ENCODE data around the gene SPAG9. TPM values are rescaled to one million over a fixed set of nuclear protein-coding genes. Genes with fewer than 3 reads are reported as not detected.
A peak's percentile ranks its signal among the peaks of the same experiment; 100 is the strongest.

SPAG9 gene
- total RNA-seq, 4 donors from 2014 or later, result 85.2 to 110 (median 94.3) TPM

- peak; percentile 82 for ATAC-seq
Measured at GRCh38 chr17:51121620-51122472, 1.2 kb upstream of the SPAG9 start.

DNA sequence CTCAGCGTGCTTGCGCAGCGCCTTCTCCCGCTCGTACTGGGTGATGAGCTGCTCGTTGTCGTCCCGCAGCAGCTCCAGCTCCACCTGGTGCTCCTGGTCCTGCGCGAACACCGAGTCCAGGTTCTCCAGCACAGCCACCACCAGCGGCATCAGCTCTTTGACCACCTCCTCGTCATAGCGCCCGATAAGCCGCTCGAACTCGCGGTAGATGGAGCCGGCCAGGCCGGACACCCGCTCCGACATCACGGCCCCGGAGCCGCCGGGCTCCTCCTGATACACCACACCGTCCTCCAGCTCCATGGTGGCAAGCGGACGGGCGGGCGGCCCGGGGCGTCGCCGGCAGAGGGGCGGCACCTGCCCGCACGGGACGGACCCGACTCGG is 320 bp downstream of the SPAG9 start:
- peak overlapping the region; percentile 76 to 94 for H3K4me3 ChIP-seq
- TF ChIP-seq CTCF (IDR thresholded peaks at IDR 0.05), result peak in 1 of 4 experiments; percentile 10
- peak; percentile 5 to 44 for TF ChIP-seq POLR2A (IDR thresholded peaks at IDR 0.05)
- TF ChIP-seq EP300 (IDR thresholded peaks at IDR 0.05), result no peak
- TF ChIP-seq POLR2AphosphoS5 (IDR thresholded peaks at IDR 0.05), result no peak
- H3K36me3 ChIP-seq, result no peaks in the 10 kb centered on the region
- H3K9me3 ChIP-seq, result no peaks in the 10 kb centered on the region
- ATAC-seq, result peak; percentile 18
- peaks cover 0 to 53% (median 25%) of the 10 kb centered on the region in 3 donors for H3K4me1 ChIP-seq
- no peaks in the 10 kb centered on the region for H3K27me3 ChIP-seq
- 0% methylated on average over 13 of the region's 42 CpGs; no CpG with 5 or more reads in 1 of the 2 donors for WGBS, 2 donors (ENCODE audit: low coverage in 1 of 2)
- peak overlapping the region; percentile 99 to 100 (median 100) for H3K27ac ChIP-seq

More at GRCh38 chr17:51121620-51122472, 1.2 kb upstream of the SPAG9 start:
- H3K4me3 ChIP-seq, result peak overlapping the region; percentile 76 to 91
- peak overlapping the region; percentile 99 to 100 (median 100) for H3K27ac ChIP-seq
- H3K4me1 ChIP-seq, result peaks cover 0 to 38% (median 23%) of the 10 kb centered on the region in 3 donors
- H3K9me3 ChIP-seq, result no peaks in the 10 kb centered on the region
- H3K36me3 ChIP-seq, result no peaks in the 10 kb centered on the region
- no peaks in the 10 kb centered on the region for H3K27me3 ChIP-seq
- WGBS, 2 donors (ENCODE audit: low coverage in 1 of 2), result 11 to 25% methylated on average over 18 of the region's 23 CpGs
- peak; percentile 85 to 95 for TF ChIP-seq POLR2A (IDR thresholded peaks at IDR 0.05)
- TF ChIP-seq POLR2AphosphoS5 (IDR thresholded peaks at IDR 0.05), result peak; percentile 95
- TF ChIP-seq CTCF (IDR thresholded peaks at IDR 0.05), result no peak

- no peaks in the 10 kb centered on the region for H3K36me3 ChIP-seq
- no peaks in the 10 kb centered on the region for H3K27me3 ChIP-seq
- peak overlapping the region; percentile 99 to 100 (median 100) for H3K27ac ChIP-seq
- 4% methylated on average over 18 to 22 of the region's 49 CpGs for WGBS, 2 donors (ENCODE audit: low coverage in 1 of 2)
- H3K4me1 ChIP-seq, result peaks cover 0 to 60% (median 25%) of the 10 kb centered on the region in 3 donors
- H3K9me3 ChIP-seq, result no peaks in the 10 kb centered on the region
- peak overlapping the region; percentile 76 to 94 for H3K4me3 ChIP-seq
- no peak for TF ChIP-seq EP300 (IDR thresholded peaks at IDR 0.05)
- TF ChIP-seq CTCF (IDR thresholded peaks at IDR 0.05), result peak in 3 of 4 experiments; percentile 25 to 38 (median 32)
- peak; percentile 5 for ATAC-seq
Measured at GRCh38 chr17:51119415-51120356, 982 bp downstream of the SPAG9 start.

- no peak for ATAC-seq
- H3K4me1 ChIP-seq, result peaks cover 0 to 71% (median 25%) of the 10 kb centered on the region in 3 donors
- no peaks in the 10 kb centered on the region for H3K27me3 ChIP-seq
- no peaks in the 10 kb centered on the region for H3K9me3 ChIP-seq
- H3K4me3 ChIP-seq, result peak overlapping the region in 1 of 2 donors; percentile 76
- TF ChIP-seq POLR2A (IDR thresholded peaks at IDR 0.05) (no peak), EP300 (IDR thresholded peaks at IDR 0.05) (no peak), POLR2AphosphoS5 (IDR thresholded peaks at IDR 0.05) (peak; percentile 39)
- H3K36me3 ChIP-seq, result no peaks in the 10 kb centered on the region
- WGBS, 2 donors (ENCODE audit: low coverage in 1 of 2), result 19 to 20% methylated on average over 8 to 9 of the region's 14 CpGs
- peak overlapping the region; percentile 6 to 100 (median 80) for H3K27ac ChIP-seq
Measured at GRCh38 chr17:51118330-51119195, 2.1 kb downstream of the SPAG9 start.
